ENCODE results near the gene SGTB. TPM values are rescaled to one million over a fixed set of nuclear protein-coding genes. Genes with fewer than 3 reads are reported as not detected.

SGTB gene
- total and polyA plus RNA-seq, 2 experiments from 2014 or later, result 8.0 to 12.5 TPM

DNA sequence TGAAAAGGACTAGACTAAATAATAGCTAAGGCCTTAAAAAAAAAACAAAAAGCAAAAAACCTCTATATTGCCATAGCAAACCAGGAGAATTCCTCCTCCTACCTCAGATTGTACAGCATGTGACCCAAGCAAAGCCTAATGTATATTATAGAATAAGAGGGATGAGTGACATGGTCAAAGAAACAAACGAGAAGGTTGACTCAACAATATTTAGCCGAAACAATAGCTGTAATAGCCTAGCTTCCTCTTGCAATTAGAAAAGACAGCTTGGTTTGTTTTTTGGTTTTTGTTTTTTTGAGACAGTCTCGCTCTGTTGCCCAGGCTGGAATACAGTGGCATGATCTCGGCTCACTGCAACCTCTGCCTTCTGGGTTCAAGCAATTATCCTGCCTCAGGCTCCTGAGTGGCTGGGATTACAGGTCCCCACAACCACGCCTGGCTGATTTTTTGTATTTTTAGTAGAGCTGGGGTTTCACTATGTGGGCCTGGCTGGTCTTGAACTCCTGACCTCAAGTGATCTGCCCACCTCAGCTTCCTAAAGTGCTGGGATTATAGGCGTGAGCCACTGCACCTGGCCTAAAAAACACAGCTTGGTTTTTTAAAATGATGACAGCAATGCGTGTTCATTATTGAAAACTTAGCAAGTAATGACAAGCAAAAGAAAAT lies 5.7 kb upstream of the SGTB start:
- peaks cover 3% of the 10 kb centered on the region for H3K27me3 Mint-ChIP-seq (ENCODE audit: insufficient read depth, low read depth, poor library complexity)
- Histone ChIP-seq H4K20me1 (replicated peaks; ENCODE audit: insufficient read depth) (peaks cover 52% of the 10 kb centered on the region), H3K4me1 (ENCODE audit: insufficient read depth) (peaks cover 39% of the 10 kb centered on the region), H3K27ac (ENCODE audit: low read depth) (no peak overlapping the region), H3K79me2 (replicated peaks; ENCODE audit: insufficient read depth) (peaks cover 97% of the 10 kb centered on the region), H3F3A (replicated peaks; ENCODE audit: low read depth) (peaks cover 3% of the 10 kb centered on the region), H3K27me3 (ENCODE audit: insufficient read depth) (no peaks in the 10 kb centered on the region), H3K4me3 (no peak overlapping the region), H3K36me3 (ENCODE audit: insufficient read depth) (no peaks in the 10 kb centered on the region), H3K4me2 (peak overlapping the region; percentile 17; the same call in 1 of the 2 replicates), H2AFZ (no peak overlapping the region), H3K9me2 (ENCODE audit: insufficient read depth) (no peaks in the 10 kb centered on the region)
- TF ChIP-seq, protein P1, sequence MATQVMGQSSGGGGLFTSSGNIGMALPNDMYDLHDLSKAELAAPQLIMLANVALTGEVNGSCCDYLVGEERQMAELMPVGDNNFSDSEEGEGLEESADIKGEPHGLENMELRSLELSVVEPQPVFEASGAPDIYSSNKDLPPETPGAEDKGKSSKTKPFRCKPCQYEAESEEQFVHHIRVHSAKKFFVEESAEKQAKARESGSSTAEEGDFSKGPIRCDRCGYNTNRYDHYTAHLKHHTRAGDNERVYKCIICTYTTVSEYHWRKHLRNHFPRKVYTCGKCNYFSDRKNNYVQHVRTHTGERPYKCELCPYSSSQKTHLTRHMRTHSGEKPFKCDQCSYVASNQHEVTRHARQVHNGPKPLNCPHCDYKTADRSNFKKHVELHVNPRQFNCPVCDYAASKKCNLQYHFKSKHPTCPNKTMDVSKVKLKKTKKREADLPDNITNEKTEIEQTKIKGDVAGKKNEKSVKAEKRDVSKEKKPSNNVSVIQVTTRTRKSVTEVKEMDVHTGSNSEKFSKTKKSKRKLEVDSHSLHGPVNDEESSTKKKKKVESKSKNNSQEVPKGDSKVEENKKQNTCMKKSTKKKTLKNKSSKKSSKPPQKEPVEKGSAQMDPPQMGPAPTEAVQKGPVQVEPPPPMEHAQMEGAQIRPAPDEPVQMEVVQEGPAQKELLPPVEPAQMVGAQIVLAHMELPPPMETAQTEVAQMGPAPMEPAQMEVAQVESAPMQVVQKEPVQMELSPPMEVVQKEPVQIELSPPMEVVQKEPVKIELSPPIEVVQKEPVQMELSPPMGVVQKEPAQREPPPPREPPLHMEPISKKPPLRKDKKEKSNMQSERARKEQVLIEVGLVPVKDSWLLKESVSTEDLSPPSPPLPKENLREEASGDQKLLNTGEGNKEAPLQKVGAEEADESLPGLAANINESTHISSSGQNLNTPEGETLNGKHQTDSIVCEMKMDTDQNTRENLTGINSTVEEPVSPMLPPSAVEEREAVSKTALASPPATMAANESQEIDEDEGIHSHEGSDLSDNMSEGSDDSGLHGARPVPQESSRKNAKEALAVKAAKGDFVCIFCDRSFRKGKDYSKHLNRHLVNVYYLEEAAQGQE (IDR thresholded peaks at IDR 0.05; ENCODE audit: unreplicated experiment), result no peak
- TF ChIP-seq ZNF114 (CRISPR knock-in tag; IDR thresholded peaks at IDR 0.05), result no peak
- no peak for TF ChIP-seq ZNF462 (CRISPR knock-in tag; IDR thresholded peaks at IDR 0.05)
- TF ChIP-seq NANOG (IDR thresholded peaks at IDR 0.05; ENCODE audit: borderline replicate concordance), result no peak
- TF ChIP-seq ZNF331 (CRISPR knock-in tag; IDR thresholded peaks at IDR 0.05; ENCODE audit: low read depth), result no peak
- no peak for TF ChIP-seq JUNB (IDR thresholded peaks at IDR 0.05; ENCODE audit: unreplicated experiment)
- no peak for TF ChIP-seq POLR2AphosphoS5 (IDR thresholded peaks at IDR 0.05; ENCODE audit: low read depth)
- TF ChIP-seq EZH2 (IDR thresholded peaks at IDR 0.05; ENCODE audit: low read depth, unreplicated experiment), result no peak
- TF ChIP-seq CREB1 (CRISPR knock-in tag; IDR thresholded peaks at IDR 0.05; ENCODE audit: low read depth), result no peak
- TF ChIP-seq EZH2phosphoT487 (IDR thresholded peaks at IDR 0.05; ENCODE audit: unreplicated experiment), result no peak
- TF ChIP-seq STAT1 (IDR thresholded peaks at IDR 0.05; ENCODE audit: unreplicated experiment), result no peak
- TF ChIP-seq, protein P2, sequence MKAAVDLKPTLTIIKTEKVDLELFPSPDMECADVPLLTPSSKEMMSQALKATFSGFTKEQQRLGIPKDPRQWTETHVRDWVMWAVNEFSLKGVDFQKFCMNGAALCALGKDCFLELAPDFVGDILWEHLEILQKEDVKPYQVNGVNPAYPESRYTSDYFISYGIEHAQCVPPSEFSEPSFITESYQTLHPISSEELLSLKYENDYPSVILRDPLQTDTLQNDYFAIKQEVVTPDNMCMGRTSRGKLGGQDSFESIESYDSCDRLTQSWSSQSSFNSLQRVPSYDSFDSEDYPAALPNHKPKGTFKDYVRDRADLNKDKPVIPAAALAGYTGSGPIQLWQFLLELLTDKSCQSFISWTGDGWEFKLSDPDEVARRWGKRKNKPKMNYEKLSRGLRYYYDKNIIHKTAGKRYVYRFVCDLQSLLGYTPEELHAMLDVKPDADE (IDR thresholded peaks at IDR 0.05), result no peak
- no peak for TF ChIP-seq CTCF (conservative IDR thresholded peaks at IDR 0.05; ENCODE audit: low read depth in 2 of 2)
- ATAC-seq, result no peak
- H3K9me3 Mint-ChIP-seq, result no peaks in the 10 kb centered on the region; the same call in 1 of the 3 replicates
- DNase-seq (ENCODE audit: low spot score), result no peak
- H3K27ac Mint-ChIP-seq, result no peak overlapping the region
- H3K4me3 Mint-ChIP-seq, result no peak overlapping the region
- H3K4me1 Mint-ChIP-seq, result peaks cover 35% of the 10 kb centered on the region
- peaks cover 18% of the 10 kb centered on the region for H3K36me3 Mint-ChIP-seq (ENCODE audit: low read depth)

All from GM23338 (cell line).